ENCODE data around the gene HOXA7.

DNA sequence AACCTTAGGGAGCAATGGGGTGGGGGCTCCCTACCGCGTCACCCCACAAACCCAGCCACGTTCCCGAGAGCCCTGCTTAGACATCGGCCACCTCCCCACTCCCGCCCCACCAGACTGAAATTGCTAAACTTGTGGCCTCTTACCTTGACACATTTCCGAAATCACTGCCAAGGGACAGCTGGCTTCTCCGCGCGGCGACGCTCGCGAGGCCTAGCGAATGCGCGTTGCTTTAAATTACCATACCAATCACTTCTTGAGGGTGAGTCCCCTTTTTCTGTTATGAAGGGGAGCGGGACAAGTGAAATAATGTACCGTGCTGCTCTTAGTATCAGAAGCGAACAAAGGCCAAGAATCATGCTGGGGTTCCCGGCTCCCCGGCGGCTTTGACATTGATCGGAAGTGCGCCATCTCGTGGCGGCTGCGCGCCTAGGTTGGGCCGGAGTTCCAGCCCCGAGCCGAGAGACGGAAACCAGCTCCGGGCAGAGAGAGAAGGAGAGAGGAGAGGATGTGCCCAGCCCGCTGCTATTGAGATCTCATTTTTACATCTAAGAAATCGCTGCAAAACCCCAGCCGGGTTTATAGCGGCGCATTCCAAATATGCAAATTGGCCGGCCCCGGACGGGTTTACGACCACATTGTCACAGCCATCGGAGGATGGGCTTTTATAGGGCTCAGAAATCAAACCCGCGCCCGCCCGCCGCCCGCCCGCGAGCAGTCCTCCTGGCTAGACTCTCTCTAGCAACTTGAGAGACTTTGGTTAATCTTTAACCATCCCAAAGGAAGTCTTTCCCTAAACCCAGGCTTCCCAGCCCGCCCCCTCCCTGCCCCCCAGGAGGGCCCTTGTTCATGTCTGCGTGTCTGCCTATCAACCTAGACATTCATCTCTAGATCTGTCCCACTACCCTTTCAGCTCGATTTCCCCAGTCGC is 23.3 kb upstream of the HOXA7 start:
- TF ChIP-seq, protein P1, sequence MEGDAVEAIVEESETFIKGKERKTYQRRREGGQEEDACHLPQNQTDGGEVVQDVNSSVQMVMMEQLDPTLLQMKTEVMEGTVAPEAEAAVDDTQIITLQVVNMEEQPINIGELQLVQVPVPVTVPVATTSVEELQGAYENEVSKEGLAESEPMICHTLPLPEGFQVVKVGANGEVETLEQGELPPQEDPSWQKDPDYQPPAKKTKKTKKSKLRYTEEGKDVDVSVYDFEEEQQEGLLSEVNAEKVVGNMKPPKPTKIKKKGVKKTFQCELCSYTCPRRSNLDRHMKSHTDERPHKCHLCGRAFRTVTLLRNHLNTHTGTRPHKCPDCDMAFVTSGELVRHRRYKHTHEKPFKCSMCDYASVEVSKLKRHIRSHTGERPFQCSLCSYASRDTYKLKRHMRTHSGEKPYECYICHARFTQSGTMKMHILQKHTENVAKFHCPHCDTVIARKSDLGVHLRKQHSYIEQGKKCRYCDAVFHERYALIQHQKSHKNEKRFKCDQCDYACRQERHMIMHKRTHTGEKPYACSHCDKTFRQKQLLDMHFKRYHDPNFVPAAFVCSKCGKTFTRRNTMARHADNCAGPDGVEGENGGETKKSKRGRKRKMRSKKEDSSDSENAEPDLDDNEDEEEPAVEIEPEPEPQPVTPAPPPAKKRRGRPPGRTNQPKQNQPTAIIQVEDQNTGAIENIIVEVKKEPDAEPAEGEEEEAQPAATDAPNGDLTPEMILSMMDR (IDR thresholded peaks at IDR 0.05): peak; percentile 26 to 68 (median 66)
- no peak for TF ChIP-seq POLR2A (IDR thresholded peaks at IDR 0.05)
